ENCODE measurements around the gene AMFR. TPM values are rescaled to one million over a fixed set of nuclear protein-coding genes. Genes with fewer than 3 reads are reported as not detected.

Gene AMFR
- 75.9 and 82.9 TPM in 2 replicates for total RNA-seq (2014; rRNA removed; shearing (Covaris generic))

DNA sequence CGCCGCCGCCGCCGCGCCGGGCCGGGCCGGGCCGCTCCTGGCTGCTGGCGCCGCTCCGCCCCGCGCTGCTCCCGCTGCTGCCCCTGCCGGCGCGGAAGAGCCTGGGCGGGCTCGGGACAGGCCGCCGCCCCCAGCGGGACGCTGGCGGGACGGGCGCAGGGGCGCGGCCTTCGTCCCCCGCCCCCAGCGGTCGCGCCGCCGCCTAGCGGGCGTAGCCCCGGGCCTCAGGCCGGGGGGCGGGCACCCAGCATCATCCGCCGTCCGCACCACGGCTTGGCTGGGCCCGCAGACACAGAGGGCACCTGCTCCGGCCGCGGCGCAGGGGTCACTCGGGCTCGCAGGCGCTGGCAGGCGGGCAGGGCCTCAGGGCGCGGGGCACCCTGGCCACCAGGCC lies at the start of gene AMFR:
Gene AMFR, minus strand, starts transcription at position 107 of the 394 bp plus-strand sequence. CDS start 218 bp downstream, outside the sequence.
- peak; percentile 75 for DNase-seq (ENCODE audit: low spot score)

DNA sequence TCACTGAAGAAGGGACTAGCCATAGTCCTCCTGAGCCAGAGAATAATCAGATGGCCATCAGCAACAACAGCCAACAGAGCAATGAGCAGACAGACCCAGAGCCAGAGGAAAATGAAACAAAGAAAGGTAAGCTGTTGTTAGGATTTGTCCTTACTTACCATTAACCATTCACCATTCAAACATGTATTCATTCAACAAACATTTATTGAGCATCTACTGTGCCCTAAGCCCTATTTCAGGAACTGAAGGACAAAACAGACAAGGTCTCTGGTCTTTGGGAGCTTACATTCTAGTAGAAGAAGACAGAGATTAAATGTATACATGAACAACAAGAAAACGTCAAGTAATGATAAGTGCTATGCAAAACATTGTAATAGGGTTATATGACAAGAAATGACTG lies 45.3 kb upstream of the AMFR start:
- DNase-seq (ENCODE audit: low spot score), result no peak

GRCh38 chr16:56470232-56470631 lies 44.9 kb upstream of the AMFR start:
- no peak for DNase-seq (ENCODE audit: low spot score)

DNA sequence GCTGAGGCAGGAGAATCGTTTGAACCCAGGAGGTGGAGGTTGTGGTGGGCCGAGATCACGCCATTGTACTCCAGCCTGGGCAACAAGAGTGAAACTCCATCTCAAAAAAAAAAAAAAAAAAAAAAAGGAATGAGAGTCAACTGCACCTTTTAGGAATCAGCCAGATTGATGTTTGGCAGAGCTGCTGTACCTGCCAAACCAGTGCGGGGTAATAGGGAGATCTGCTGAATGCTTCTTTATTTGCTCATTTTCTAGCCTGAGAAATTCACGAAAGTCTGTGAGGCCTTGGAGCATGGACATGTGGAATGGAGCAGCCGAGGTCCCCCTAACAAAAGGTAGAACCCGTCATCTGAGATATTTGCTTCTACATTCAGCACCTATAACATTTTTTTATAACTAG lies 44.4 kb upstream of the AMFR start:
- no peak for DNase-seq (ENCODE audit: low spot score)

- DNase-seq (ENCODE audit: low spot score), result no peak
Measured at GRCh38 chr16:56468800-56469199, 43.5 kb upstream of the AMFR start.

DNA sequence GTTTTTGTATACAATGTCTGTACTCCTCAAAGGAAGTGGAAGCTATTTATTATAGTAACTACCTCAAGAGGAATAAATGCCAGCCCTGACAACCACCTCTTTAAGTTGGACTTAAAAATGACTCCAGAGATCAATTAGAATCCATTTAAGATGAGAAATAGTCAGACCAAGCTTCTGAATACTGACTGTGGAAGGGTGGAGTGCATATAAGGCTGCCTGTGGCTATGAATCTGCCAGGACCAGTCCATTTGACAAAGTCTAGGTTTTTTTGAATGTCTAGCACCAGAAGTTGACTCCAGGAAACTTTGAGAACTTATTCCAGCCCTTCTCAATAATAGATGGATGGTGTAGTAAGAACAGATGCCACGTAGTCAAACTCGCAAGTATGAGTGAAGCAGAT lies 41.0 kb upstream of the AMFR start:
- no peak for DNase-seq (ENCODE audit: low spot score)

DNA sequence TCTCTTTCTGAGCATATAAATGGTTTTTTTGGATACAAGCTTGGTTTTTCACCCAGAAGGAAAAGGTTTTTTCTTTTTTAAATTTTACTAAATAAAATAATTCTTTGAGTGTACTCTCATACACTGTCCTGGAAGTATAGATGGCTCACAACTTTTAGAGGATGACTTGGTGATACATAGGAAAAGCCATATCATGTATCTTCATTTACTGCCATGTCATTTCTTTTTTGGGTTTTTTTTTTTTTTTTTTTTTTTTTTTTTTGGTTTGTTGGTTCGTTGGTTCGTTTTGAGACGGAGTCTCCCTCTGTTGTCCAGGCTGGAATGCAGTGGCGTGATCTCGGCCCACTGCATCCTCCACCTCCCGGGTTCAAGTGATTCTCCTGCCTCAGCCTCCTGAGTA lies 37.8 kb upstream of the AMFR start:
- DNase-seq (ENCODE audit: low spot score), result no peak

- DNase-seq (ENCODE audit: low spot score), result no peak
Measured at GRCh38 chr16:56462064-56462796, 36.9 kb upstream of the AMFR start.

DNA sequence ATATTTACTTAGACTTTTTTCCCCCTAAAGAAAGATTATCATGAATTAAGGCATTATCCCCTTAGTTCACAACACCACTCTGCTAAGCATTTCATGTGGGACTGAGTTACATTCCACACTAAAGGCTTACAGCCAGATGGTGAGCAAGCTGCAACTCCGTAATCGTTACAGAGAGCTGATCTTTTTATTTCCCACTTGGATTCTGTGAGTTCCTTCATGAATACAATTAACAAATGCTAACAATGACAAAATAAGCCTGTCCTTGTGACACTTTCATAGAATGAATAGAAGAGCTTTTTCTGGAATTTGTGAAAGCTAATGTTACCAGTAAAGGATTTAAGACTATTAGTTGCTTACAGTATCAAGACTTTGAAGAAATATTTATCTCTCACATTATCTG lies 34.8 kb upstream of the AMFR start:
- no peak for DNase-seq (ENCODE audit: low spot score)

DNA sequence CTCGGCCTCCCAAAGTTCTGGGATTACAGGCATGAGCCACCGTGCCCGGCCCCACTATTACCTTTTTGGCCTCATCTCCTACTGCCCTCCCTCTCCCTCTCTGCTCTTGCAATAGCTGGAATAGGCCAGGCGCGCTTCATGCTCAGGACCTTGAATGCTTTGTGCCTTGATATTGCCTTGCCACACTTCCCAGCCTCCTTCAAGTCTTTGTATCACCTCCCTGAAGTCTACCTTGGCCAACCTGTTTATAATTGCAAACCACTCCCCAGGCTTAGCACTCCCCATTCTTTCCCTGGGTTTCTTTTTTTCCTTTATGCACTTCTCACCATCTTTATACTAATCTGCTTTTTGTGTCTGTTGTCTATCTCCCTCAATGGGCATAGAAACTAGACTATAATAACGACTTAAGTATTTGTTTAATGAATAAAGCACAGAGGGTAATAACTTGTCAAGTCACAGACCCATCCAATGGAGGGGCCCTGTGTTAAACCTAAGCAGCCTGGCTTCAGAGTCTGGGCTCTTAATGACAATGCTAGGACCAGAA lies 32.7 kb upstream of the AMFR start:
- no peak for DNase-seq (ENCODE audit: low spot score)

DNA sequence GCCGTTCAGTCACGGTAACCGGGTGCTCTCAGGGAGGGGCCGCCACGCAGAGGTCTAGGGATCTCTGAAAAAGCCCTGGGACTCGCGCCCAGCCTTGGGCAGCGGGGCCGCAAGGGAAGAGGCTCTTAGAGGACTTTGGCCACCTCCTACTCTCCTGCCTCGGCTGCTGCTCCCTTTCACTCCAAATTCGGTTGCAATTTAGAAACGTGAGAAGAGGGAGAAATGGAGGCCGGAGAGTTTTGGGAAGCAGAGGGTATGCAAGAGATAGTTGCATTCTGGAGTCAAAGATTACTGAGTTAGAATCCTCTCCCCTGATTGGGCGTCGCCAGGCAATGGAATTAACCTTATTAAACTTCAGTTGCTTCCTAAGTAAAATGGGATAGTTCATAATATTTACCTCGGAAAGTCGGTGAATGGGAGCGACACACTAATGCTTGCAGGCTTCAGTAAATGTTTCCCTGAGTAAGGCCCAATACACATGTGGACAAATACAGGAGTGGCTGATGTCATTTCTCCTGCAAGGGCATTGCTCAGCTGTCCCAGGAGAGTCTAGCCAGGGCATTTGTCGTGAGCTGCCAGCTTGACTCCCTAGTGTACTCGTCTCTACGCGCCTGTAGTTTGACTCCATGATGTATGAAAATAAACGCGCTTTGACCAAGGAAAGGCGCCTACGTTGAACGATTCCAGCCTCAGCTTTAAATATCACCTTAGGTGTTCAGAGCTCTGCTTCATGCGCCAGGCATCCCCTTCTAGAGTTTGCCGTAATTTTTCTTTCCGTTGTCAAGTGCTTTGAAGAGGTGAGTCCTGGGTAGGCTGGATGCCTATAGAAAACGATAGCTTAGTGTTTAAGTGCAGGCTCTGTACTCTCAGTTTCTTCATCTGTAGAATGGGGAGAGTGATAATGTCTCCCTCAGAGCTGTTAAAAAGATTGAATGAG lies 26.7 kb upstream of the AMFR start:
- DNase-seq (ENCODE audit: low spot score), result peak; percentile 61

- DNase-seq (ENCODE audit: low spot score), result peak; percentile 95
Measured at GRCh38 chr16:56450986-56451752, 25.8 kb upstream of the AMFR start, which contains the start of the genes NUDT21 and OGFOD1. NUDT21 (minus strand) TSS chr16:56451332; CDS start chr16:56451202, 130 bp downstream. OGFOD1 (plus strand) TSS chr16:56451554; CDS start chr16:56451613, 59 bp downstream.

GRCh38 chr16:56450275-56450985 lies 25.1 kb upstream of the AMFR start:
- DNase-seq (ENCODE audit: low spot score), result peak; percentile 42

DNA sequence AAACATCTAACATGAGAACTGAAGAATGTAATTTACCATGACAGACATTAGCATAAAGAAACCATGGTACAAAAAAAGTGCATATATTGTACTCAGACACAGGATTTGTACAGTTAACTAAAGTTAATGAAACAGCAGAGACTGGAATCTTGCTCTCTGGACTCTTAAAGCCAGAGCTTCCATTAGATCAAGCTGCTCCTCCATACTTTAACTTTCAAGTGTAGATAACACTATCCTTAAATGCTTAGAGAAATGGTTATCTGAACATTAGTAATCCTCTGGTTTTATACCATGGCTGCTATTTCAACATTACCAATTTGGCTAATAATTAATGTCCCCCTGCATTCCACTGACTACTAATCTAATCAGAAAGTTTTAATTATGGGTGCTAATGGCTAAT lies 22.7 kb upstream of the AMFR start:
- DNase-seq (ENCODE audit: low spot score), result no peak

DNA sequence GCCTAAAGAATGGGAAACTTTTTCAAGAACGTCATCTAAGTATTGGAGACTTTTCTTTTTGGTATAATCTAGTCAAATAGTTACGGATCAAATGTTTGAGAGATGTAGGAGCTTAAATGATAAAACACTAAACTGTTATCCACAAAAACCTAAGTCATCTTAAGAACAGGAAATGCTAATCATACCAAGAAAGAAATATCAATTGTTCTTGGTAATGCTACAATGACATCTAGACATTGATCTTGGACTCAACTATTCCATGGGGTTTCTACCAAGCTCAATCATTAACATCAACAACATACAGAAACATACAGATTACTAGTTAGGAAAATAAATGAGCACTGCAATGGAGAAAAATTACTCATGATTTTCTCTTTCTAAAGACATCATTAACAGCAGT lies 21.9 kb upstream of the AMFR start:
- DNase-seq (ENCODE audit: low spot score), result no peak

GRCh38 chr16:56438038-56438437 lies 12.7 kb upstream of the AMFR start:
- no peak for DNase-seq (ENCODE audit: low spot score)

GRCh38 chr16:56436258-56436657 lies 10.9 kb upstream of the AMFR start:
- DNase-seq (ENCODE audit: low spot score), result no peak

DNA sequence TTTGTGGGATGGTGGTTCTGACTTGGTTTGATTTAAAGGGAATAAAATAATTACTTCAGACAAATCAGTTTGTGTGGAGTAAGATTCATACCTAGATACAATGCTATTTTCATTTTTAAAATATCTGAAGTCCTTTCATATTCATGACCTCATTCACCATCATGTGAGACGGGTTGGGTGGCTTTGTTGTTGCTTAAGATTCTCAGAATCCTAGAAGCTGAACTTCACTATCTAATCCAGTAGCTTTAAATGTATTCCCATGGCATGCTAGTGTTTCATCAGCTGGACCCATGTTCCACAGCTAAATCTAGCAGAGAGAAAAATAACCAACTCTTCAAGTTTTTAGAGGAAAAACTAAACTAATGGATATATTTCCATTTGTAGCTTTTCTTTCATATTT lies 2.7 kb upstream of the AMFR start:
- DNase-seq (ENCODE audit: low spot score), result no peak

- no peak for DNase-seq (ENCODE audit: low spot score)
Measured at GRCh38 chr16:56426585-56426984, 1.2 kb upstream of the AMFR start.

- DNase-seq (ENCODE audit: low spot score), result peak; percentile 23
Measured at GRCh38 chr16:56424791-56425438, 430 bp downstream of the AMFR start.
